RWPE2 (cell line): ENCODE data around the gene MRPL41.
"Not testable (repeated sequence)": the region's sequence is repeated elsewhere in the genome, so short reads cannot be mapped to it uniquely, and the experiment has no call there.

Experiments
- ATAC-seq: fragments of 200-7000 bp; cut with Tn5 transposase; 3 replicates; pipeline ENCODE4 v1.9.1; 2021; ENCODE audit warnings: low read depth
- DNase-seq: peaks from one replicate; pipeline ENCODE4 v3.0.0-alpha.2; 2020; ENCODE audit warnings: low spot score
- H3K27ac ChIP-seq: fragments of 450-650 bp; 2 replicates; pipeline ENCODE4 v1.5.1; 2017; ENCODE audit warnings: mild to moderate bottlenecking; ENCODE audit not compliant: poor library complexity, severe bottlenecking
- H3K27me3 ChIP-seq: fragments of 250-450 bp; sonication (Bioruptor Pico); 2 replicates; pipeline ENCODE4 v1.5.1; 2021; ENCODE audit warnings: mild to moderate bottlenecking, moderate library complexity; ENCODE audit not compliant: insufficient read depth, poor library complexity, severe bottlenecking
- H3K36me3 ChIP-seq: fragments of 250-450 bp; sonication (Bioruptor Pico); 2 replicates; pipeline ENCODE4 v1.5.1; 2020; ENCODE audit warnings: low read depth, mild to moderate bottlenecking, moderate library complexity
- H3K4me1 ChIP-seq: fragments of 250-450 bp; sonication (Bioruptor Pico); 2 replicates; pipeline ENCODE4 v1.5.1; 2021; ENCODE audit warnings: mild to moderate bottlenecking, moderate library complexity; ENCODE audit not compliant: insufficient read depth, poor library complexity, severe bottlenecking
- H3K4me3 ChIP-seq: fragments of 250-450 bp; sonication (Bioruptor Pico); 2 replicates; pipeline ENCODE4 v1.5.1; 2021; ENCODE audit warnings: mild to moderate bottlenecking, moderate library complexity; ENCODE audit not compliant: severe bottlenecking
- H3K9me3 ChIP-seq: fragments of 250-450 bp; sonication (Bioruptor Pico); 2 replicates; pipeline ENCODE4 v1.5.1; 2021; ENCODE audit warnings: mild to moderate bottlenecking, moderate library complexity; ENCODE audit not compliant: severe bottlenecking
- TF ChIP-seq, protein P1 (sequence below): fragments of 450-650 bp; IDR thresholded peaks from one replicate; pipeline ENCODE4 v1.5.1; 2017; ENCODE audit warnings: mild to moderate bottlenecking, moderate library complexity; ENCODE audit not compliant: poor library complexity, severe bottlenecking

The MRPL41 gene

DNA sequence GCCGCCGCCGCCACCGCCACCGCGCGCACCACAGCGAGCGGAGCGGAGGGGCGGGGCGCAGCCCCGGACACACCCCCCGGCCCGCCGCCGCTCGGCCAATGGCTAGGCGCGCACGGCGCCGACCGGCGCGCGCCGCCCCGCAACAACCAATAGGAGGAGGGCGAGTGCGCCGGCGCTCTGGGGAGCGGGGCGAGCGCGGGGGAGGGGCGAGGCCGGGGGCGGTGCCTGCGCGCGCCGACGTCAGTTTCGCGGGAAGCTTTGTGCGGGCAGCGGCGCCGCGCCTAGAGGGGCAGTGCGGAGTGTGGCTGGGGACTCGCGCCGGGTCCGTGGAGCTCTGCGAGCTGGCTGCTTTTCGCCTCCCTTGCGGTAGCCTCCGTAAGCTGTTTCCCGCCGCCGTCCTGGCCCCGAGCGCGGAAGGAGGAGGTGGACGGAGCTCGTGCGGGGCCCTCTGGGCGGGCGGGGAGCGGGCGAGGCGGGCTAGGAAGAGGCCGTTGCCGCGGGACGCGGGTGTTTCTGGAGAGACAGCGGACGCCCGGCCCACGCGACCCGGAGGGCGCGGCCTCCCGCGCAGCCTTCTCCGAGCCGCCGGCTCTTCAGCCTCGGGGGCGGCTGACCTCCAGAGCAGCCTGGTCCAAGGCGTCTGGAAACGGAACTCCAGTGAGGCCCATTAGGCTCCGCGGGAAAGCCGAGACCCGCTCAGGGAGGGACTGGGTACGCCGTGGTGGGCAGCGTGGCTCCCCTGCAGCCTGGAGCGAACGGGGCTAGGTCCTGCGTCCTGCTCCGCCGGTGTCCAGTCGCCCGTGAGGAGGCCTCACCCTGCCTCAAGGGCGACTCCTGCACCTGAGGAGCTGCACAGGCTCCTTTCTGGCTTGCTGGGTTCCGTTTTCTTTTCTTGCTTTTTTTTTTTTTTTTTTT lies 39.0 kb downstream of the MRPL41 start, which contains the start of gene ZMYND19:
TSS of gene ZMYND19 (minus strand) at position 44 of the 915 bp plus-strand sequence. CDS start 249 bp downstream, outside the sequence.
- H3K27ac ChIP-seq: peak within 1 kb of the TSS; percentile 56
- no peaks in the 10 kb centered on the region for H3K9me3 ChIP-seq
- H3K4me1 ChIP-seq: no peaks in the 10 kb centered on the region
- H3K4me3 ChIP-seq: peak within 1 kb of the TSS; percentile 88
- H3K27me3 ChIP-seq: no peaks in the 10 kb centered on the region
- ATAC-seq (peak; percentile 90), DNase-seq (peak; percentile 77)
- TF ChIP-seq, protein P1, sequence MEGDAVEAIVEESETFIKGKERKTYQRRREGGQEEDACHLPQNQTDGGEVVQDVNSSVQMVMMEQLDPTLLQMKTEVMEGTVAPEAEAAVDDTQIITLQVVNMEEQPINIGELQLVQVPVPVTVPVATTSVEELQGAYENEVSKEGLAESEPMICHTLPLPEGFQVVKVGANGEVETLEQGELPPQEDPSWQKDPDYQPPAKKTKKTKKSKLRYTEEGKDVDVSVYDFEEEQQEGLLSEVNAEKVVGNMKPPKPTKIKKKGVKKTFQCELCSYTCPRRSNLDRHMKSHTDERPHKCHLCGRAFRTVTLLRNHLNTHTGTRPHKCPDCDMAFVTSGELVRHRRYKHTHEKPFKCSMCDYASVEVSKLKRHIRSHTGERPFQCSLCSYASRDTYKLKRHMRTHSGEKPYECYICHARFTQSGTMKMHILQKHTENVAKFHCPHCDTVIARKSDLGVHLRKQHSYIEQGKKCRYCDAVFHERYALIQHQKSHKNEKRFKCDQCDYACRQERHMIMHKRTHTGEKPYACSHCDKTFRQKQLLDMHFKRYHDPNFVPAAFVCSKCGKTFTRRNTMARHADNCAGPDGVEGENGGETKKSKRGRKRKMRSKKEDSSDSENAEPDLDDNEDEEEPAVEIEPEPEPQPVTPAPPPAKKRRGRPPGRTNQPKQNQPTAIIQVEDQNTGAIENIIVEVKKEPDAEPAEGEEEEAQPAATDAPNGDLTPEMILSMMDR: no peak
- peaks cover 27% of the 10 kb centered on the region for H3K36me3 ChIP-seq

DNA sequence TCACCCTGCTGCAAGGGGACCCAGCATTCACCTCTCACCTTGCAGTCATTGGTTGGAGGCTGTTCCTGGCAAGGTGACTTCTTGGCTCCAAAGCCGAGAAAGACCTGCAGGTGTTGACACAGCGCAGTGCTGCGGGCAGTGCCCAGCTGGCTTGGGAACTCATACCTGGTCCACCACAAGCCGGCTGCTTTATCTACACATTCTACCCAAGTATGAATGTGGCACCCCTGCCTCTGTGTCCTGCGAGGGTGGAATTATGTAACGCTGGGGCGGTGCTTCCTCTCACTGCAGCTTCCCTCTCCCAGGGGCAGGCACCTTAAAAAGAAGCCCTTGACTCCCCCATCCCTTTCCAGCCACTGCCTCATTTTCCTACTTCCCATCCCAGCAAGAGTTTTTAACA lies 41.1 kb downstream of the MRPL41 start:
- Histone ChIP-seq H3K27me3 (no peaks in the 10 kb centered on the region), H3K9me3 (no peaks in the 10 kb centered on the region), H3K27ac (no peak overlapping the region), H3K4me1 (no peaks in the 10 kb centered on the region), H3K36me3 (peaks cover 11% of the 10 kb centered on the region), H3K4me3 (no peak overlapping the region)
- ATAC-seq (no peak), DNase-seq (no peak)
- TF ChIP-seq, protein P1: no peak

DNA sequence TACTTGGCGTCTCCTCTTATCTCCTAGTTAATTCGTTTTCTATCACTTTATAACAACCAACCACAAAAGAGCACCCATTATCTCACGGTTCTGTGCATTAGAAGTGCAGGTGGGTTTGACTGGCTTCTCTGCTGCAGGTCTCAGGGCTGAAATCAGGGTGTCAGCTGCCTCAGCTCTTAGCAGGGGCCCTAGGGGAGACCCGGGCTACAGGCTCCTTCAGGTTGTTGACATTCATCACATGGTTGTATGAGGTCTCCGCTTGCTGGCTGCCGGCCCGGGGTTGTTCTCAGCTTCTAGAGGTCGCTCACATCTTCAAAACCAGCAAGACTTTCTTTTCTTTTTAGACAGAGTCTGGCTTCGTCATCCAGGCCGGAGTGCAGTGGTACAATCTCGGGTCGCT lies 41.5 kb downstream of the MRPL41 start:
- Histone ChIP-seq H3K9me3 (no peaks in the 10 kb centered on the region), H3K27ac (no peak overlapping the region), H3K4me1 (no peaks in the 10 kb centered on the region), H3K36me3 (peaks cover 7% of the 10 kb centered on the region), H3K27me3 (no peaks in the 10 kb centered on the region), H3K4me3 (no peak overlapping the region)
- TF ChIP-seq, protein P1: no peak
- DNase-seq (no peak), ATAC-seq (no peak)

DNA sequence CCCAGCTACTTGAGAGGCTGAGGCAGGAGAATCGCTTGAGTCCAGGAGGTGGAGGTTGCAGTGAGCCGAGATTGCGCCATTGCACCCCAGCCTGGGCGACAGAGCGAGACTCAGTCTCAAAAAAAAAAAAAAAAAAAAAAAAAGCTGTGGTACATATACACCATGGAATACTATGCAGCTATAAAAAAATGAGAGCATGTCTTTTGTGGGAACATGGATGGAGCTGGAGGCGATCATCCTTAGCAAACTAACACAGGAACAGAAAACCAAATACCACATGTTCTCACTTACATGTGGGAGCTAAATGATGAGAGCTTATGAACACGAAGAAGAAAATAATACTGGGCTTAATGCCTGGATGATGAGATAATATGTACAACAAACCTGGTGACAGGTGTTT lies 44.9 kb downstream of the MRPL41 start:
- ATAC-seq: not testable (repeated sequence)

DNA sequence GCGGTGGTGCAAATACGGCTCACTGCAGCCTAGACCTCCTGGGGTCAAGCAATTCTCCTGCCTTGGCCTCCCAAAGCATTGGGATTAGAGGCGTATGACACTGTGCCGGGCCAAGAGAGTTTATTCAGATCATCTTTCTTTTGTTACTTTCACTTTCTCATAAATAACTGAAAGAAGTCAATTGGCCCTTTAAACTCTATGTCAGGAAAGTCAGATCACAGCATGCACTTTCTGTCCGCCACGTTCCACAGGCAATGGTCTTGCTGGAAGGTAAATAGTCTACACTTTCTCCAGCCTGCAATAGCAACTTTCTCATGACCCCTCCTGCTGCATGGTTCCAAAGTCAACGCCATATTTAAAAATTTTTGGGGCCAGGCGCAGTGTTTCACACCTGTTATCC lies 47.3 kb downstream of the MRPL41 start:
- TF ChIP-seq, protein P1: no peak
- DNase-seq: no peak
- Histone ChIP-seq H3K36me3 (no peaks in the 10 kb centered on the region), H3K27me3 (no peaks in the 10 kb centered on the region), H3K27ac (no peak overlapping the region), H3K9me3 (no peaks in the 10 kb centered on the region), H3K4me3 (no peak overlapping the region), H3K4me1 (no peaks in the 10 kb centered on the region)
- peak; percentile 10; the same call in 1 of the 3 replicates for ATAC-seq

More for the DNA sequence above, 44.9 kb downstream of the MRPL41 start:
- not testable (repeated sequence) for H3K27me3 ChIP-seq, H3K9me3 ChIP-seq, H3K27ac ChIP-seq, DNase-seq, H3K4me1 ChIP-seq, H3K36me3 ChIP-seq, H3K4me3 ChIP-seq
